Osteoblast (primary cell): Measurements from ENCODE around the gene DIAPH2. TPM values are rescaled to one million over a fixed set of nuclear protein-coding genes. Genes with fewer than 3 reads are reported as not detected.

ENCODE experiments used
- DNase-seq: peaks from one replicate; pipeline ENCODE4 v3.0.0; 2011; ENCODE audit warnings: low spot score, mixed read lengths; ENCODE audit not compliant: insufficient read length; ENCODE audit errors: missing footprints
- H2AFZ ChIP-seq: 2 replicates; pipeline ENCODE4 v1.6.0; 2011; ENCODE audit warnings: mild to moderate bottlenecking, low read length
- H3K27ac ChIP-seq: 2 replicates; pipeline ENCODE4 v1.5.1; 2011; ENCODE audit warnings: mild to moderate bottlenecking, low read depth, low read length, moderate library complexity
- H3K27me3 ChIP-seq: 2 replicates; pipeline ENCODE4 v1.6.0; 2012; ENCODE audit warnings: mild to moderate bottlenecking, control low read depth, inconsistent platforms, low read length, moderate library complexity; ENCODE audit not compliant: insufficient read depth
- H3K36me3 ChIP-seq: 2 replicates; pipeline ENCODE4 v1.5.1; 2011; ENCODE audit warnings: mild to moderate bottlenecking, low read length, control low read depth, moderate library complexity; ENCODE audit not compliant: insufficient read depth
- H3K4me1 ChIP-seq: 2 replicates; pipeline ENCODE4 v1.5.1; 2011; ENCODE audit warnings: mild to moderate bottlenecking, low read length, control low read depth, moderate library complexity; ENCODE audit not compliant: insufficient read depth
- H3K4me2 ChIP-seq: 2 replicates; pipeline ENCODE4 v1.6.0; 2011; ENCODE audit warnings: mild to moderate bottlenecking, low read length; ENCODE audit not compliant: insufficient read depth
- H3K4me3 ChIP-seq: fragments of 200-600 bp; sonication (generic); 3 replicates; pipeline ENCODE4 v1.5.1; 2012; ENCODE audit warnings: mild to moderate bottlenecking, low read length, inconsistent platforms; ENCODE audit not compliant: insufficient read depth
- H3K79me2 ChIP-seq: 2 replicates; pipeline ENCODE4 v1.6.0; 2012; ENCODE audit warnings: mild to moderate bottlenecking, low read length, control low read depth, inconsistent platforms; ENCODE audit not compliant: insufficient read depth
- H3K9me3 ChIP-seq: 2 replicates; pipeline ENCODE4 v1.5.1; 2011; ENCODE audit warnings: low read depth, low read length, control low read depth
- H4K20me1 ChIP-seq: 2 replicates; pipeline ENCODE4 v1.6.0; 2012; ENCODE audit warnings: mild to moderate bottlenecking, low read length, control low read depth; ENCODE audit not compliant: insufficient read depth
- total RNA-seq: library from RNA; depleted of rRNA; stranded (reverse); fragments of >200 nt; gene quantifications from 2 replicates; pipeline ENCODE4 v1.2.3, GENCODE V29; 2012
- TF ChIP-seq, protein P1 (sequence below): IDR thresholded peaks from 2 replicates; pipeline ENCODE4 v1.5.1; 2011; ENCODE audit warnings: mild to moderate bottlenecking, low read depth, low read length, moderate library complexity; ENCODE audit errors: extremely low read depth

DIAPH2 gene
- total RNA-seq, 1 donor = 21.0 TPM

DNA sequence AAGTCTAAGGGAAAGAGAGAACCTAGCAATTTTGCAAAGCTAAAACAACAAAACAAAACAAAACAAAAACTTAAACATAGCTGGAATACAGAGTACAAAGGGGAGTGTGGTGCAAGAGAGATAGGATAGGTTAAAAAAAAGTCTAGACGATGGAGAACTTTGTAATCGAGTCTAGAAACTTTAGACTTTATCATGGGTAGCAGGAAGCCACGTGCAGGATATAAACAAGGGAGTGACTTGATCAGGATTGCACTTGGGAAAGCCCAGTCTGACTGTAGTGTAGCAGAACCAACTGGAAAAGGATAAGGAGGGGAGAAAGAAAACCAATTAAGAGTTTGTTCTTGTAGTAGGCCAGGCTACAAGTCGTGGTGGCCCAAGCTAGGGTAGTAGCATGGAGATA, 949.2 kb downstream of the DIAPH2 start:
- no peak overlapping the region for H2AFZ ChIP-seq
- no peaks in the 10 kb centered on the region for H3K79me2 ChIP-seq
- DNase-seq = no peak
- H3K4me2 ChIP-seq = no peak overlapping the region
- no peak overlapping the region for H3K4me3 ChIP-seq
- H4K20me1 ChIP-seq = no peaks in the 10 kb centered on the region
- TF ChIP-seq, protein P1, sequence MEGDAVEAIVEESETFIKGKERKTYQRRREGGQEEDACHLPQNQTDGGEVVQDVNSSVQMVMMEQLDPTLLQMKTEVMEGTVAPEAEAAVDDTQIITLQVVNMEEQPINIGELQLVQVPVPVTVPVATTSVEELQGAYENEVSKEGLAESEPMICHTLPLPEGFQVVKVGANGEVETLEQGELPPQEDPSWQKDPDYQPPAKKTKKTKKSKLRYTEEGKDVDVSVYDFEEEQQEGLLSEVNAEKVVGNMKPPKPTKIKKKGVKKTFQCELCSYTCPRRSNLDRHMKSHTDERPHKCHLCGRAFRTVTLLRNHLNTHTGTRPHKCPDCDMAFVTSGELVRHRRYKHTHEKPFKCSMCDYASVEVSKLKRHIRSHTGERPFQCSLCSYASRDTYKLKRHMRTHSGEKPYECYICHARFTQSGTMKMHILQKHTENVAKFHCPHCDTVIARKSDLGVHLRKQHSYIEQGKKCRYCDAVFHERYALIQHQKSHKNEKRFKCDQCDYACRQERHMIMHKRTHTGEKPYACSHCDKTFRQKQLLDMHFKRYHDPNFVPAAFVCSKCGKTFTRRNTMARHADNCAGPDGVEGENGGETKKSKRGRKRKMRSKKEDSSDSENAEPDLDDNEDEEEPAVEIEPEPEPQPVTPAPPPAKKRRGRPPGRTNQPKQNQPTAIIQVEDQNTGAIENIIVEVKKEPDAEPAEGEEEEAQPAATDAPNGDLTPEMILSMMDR = no peak
- no peaks in the 10 kb centered on the region for H3K36me3 ChIP-seq
- peaks cover 6% of the 10 kb centered on the region for H3K27me3 ChIP-seq
- H3K4me1 ChIP-seq = no peaks in the 10 kb centered on the region
- no peaks in the 10 kb centered on the region for H3K9me3 ChIP-seq
- no peak overlapping the region for H3K27ac ChIP-seq

DNA sequence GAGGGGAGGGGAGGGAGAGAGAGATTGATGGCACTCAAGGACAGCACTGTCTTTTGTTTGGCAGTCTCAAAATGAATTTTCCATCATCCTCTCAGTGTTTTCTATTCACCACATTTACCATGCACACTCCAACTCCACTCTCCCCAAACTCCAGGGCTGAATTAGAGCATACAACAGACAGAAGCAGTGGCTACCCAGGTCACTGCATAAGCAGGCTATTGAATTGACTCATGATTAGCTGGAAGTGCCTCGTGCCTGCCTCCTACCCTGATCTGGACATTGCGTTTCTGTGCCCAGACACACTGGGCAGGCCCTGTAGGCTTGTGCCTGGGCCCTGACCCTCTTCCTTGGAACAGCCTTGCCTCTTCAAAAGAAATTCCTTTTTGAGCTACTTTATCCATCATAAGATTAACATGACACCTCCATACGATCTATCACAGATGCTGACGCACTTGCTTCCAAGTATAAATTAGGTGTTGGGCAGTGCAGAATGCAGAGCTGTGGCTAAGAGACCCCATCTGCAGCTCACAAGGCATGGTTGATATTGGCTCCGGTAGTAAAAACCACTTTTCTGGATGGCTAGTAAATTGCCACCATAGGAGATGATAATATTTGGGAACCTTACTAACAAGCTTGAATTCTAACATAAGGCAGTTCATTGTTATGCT, 952.0 kb downstream of the DIAPH2 start:
- Histone ChIP-seq H2AFZ (no peak overlapping the region), H3K27me3 (peaks cover 6% of the 10 kb centered on the region), H3K79me2 (no peaks in the 10 kb centered on the region), H3K4me3 (no peak overlapping the region), H3K4me2 (no peak overlapping the region), H3K4me1 (no peaks in the 10 kb centered on the region), H4K20me1 (no peaks in the 10 kb centered on the region), H3K9me3 (no peaks in the 10 kb centered on the region), H3K36me3 (no peaks in the 10 kb centered on the region), H3K27ac (no peak overlapping the region)
- DNase-seq = no peak
- TF ChIP-seq, protein P1 = no peak

DNA sequence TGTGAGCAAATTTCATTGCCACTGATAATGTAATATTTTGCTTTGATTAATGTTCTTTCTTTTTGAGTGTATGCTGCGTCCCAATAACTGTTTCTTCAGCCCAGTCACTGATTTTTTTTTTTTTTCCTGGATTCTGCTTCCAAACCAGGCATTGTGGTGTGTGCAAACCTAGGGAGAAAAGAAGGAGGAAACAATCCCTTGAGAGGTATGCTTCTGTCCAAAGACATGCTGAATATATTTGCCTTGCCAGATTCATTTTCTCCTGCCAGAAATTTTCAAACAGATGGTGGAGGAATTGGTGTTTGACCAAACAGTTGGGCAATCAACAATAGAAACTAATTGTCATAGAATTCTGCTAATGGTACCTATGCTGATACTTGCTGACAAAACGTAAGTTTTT, 952.6 kb downstream of the DIAPH2 start:
- H3K9me3 ChIP-seq = no peaks in the 10 kb centered on the region
- H3K79me2 ChIP-seq = no peaks in the 10 kb centered on the region
- TF ChIP-seq, protein P1 = no peak
- no peak overlapping the region for H3K4me2 ChIP-seq
- H3K4me3 ChIP-seq = no peak overlapping the region
- no peak overlapping the region for H3K27ac ChIP-seq
- no peaks in the 10 kb centered on the region for H4K20me1 ChIP-seq
- no peaks in the 10 kb centered on the region for H3K4me1 ChIP-seq
- no peak for DNase-seq
- H3K27me3 ChIP-seq = peaks cover 6% of the 10 kb centered on the region
- H3K36me3 ChIP-seq = no peaks in the 10 kb centered on the region
- no peak overlapping the region for H2AFZ ChIP-seq

DNA sequence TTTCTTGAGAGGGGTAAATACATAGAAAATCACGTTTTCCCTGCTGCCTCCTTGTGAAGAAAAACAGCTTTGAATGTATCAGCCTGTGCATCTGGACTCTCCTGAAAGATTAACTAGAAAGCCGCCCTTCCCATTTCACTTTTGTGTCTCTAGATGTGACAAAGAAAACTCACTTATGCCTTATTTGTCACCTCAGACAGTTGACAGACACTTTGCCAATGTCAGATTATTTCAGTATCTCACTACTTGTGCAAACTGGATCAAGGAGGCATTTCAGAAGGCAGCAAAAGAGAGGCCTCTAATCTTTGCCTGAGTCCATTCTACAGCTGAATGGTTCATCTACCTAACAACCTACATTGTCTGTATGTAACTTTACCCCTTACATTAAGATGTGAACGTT, 954.0 kb downstream of the DIAPH2 start:
- no peaks in the 10 kb centered on the region for H4K20me1 ChIP-seq
- no peaks in the 10 kb centered on the region for H3K4me1 ChIP-seq
- H3K4me2 ChIP-seq = no peak overlapping the region
- TF ChIP-seq, protein P1 = no peak
- no peak overlapping the region for H3K27ac ChIP-seq
- no peak overlapping the region for H3K4me3 ChIP-seq
- H2AFZ ChIP-seq = no peak overlapping the region
- no peak for DNase-seq
- no peaks in the 10 kb centered on the region for H3K79me2 ChIP-seq
- no peaks in the 10 kb centered on the region for H3K36me3 ChIP-seq
- peaks cover 6% of the 10 kb centered on the region for H3K27me3 ChIP-seq
- no peaks in the 10 kb centered on the region for H3K9me3 ChIP-seq
